Breast epithelium (tissue), 3 donors: ENCODE results near the gene STAT4.

Source experiments
- POLR2A ChIP-seq: fragments of 450-650 bp; IDR thresholded peaks from one replicate; pipeline ENCODE4 v1.6.1; 2016; ENCODE audit warnings: antibody characterized with exemption, mild to moderate bottlenecking, moderate library complexity
- POLR2AphosphoS5 ChIP-seq, 3 donors: sonication (generic); formaldehyde crosslinking; IDR thresholded peaks; one replicate each; pipeline ENCODE4 v1.6.1; 2017; ENCODE audit warnings: antibody characterized with exemption in 3 of 3
- TF ChIP-seq, protein P1 (sequence below), 3 donors: fragments of 450-650 bp; IDR thresholded peaks; one replicate each; pipeline ENCODE4 v1.5.1; 2016 to 2017; ENCODE audit warnings: antibody characterized with exemption in 3 of 3, mild to moderate bottlenecking in 3 of 3, moderate library complexity in 3 of 3

DNA sequence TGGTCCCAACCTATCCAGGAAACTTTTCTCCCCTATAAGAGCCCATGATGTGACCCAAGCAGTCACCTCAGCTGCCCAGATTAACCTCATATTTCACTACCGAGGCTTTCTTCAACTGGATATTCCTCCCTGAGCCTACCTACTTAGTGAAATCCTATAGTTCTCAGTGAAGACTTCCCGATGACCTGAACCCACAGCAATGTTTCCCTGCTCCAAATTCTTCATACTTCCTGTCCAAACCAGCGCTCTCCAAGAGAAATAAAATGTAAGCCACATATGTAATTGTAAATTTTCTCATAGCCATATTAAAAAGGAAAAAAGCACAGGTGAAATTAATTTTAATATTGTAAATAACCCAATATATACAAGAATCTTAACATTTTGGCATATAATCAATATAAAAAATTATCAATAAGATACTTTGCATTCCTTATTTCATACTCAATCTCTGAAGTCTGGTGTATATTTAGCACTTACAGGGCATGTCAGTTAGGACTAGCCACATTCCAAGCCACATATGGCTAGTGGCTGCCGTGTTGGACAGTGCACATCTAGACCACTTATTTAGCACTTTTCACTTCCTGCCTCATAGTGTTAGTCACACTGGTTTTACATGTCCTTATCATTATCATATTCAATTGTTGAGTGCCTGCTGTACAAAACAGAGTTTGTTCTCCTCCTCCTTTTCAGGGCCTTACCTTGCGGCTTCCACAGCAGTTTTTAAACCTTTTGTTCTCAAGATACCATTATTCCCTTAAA lies 1.9 kb upstream of the STAT4 start:
- TF ChIP-seq POLR2A (no peak), POLR2AphosphoS5 (IDR thresholded peaks at IDR 0.05) (no peak)
- TF ChIP-seq, protein P1, sequence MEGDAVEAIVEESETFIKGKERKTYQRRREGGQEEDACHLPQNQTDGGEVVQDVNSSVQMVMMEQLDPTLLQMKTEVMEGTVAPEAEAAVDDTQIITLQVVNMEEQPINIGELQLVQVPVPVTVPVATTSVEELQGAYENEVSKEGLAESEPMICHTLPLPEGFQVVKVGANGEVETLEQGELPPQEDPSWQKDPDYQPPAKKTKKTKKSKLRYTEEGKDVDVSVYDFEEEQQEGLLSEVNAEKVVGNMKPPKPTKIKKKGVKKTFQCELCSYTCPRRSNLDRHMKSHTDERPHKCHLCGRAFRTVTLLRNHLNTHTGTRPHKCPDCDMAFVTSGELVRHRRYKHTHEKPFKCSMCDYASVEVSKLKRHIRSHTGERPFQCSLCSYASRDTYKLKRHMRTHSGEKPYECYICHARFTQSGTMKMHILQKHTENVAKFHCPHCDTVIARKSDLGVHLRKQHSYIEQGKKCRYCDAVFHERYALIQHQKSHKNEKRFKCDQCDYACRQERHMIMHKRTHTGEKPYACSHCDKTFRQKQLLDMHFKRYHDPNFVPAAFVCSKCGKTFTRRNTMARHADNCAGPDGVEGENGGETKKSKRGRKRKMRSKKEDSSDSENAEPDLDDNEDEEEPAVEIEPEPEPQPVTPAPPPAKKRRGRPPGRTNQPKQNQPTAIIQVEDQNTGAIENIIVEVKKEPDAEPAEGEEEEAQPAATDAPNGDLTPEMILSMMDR (IDR thresholded peaks at IDR 0.05) = no peak
